GM19351 (cell line): ENCODE results near the gene MFAP5.
"Not testable (repeated sequence)": the region's sequence is repeated elsewhere in the genome, so short reads cannot be mapped to it uniquely, and the experiment has no call there.

Source experiments
- ATAC-seq: cut with Tn5 transposase; IDR thresholded peaks from one replicate; pipeline ENCODE4 v1.9.1; 2021; ENCODE audit warnings: mild to moderate bottlenecking, moderate library complexity; ENCODE audit not compliant: unreplicated experiment

Gene MFAP5

GRCh38 chr12:8635342-8636006, 27.2 kb downstream of the MFAP5 start:
- not testable (repeated sequence) for ATAC-seq

DNA sequence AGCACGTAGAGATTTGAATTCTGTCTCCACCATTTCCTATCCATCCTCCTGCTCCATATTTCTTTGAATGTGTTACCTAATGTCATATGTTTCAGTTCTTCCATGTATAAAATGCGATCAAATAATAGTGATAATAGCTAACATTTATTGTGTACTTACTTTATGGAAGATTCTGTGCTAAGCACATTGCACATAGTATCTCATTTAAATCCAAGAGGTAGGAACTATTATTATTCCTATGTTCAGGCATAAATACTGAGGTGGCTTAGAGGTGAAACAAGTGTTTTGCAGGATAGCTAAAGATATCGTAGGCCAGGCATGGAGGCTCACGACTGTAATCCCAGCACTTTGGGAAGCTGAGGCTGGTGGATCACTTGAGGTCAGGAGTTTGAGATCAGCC, 32.5 kb downstream of the MFAP5 start:
- no peak for ATAC-seq

GRCh38 chr12:8629486-8630033, 33.1 kb downstream of the MFAP5 start:
- peak; percentile 93 for ATAC-seq

GRCh38 chr12:8628731-8629130, 33.9 kb downstream of the MFAP5 start:
- ATAC-seq = no peak

GRCh38 chr12:8624750-8625149, 37.9 kb downstream of the MFAP5 start:
- ATAC-seq = not testable (repeated sequence)

GRCh38 chr12:8622646-8623045, 40.0 kb downstream of the MFAP5 start:
- no peak for ATAC-seq

DNA sequence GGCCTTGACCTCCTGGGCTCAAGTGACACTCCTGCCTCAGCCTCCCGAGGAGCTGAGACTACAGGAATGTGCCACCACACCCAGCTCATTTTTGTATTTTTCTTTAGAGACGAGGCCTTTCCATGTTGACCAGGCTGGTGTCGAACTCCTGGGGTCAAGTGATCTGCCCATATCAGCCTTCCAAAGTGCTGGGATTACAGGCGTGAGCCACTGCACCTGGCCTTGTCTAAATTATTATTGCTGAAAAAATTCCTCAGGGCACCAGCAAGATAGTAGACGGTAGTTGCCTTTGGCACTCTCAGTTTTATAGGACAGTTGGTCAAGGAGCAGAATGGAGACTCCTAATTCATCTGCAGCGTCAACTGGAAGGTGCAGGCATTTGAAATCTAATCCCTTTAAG, 47.4 kb downstream of the MFAP5 start:
- no peak for ATAC-seq

DNA sequence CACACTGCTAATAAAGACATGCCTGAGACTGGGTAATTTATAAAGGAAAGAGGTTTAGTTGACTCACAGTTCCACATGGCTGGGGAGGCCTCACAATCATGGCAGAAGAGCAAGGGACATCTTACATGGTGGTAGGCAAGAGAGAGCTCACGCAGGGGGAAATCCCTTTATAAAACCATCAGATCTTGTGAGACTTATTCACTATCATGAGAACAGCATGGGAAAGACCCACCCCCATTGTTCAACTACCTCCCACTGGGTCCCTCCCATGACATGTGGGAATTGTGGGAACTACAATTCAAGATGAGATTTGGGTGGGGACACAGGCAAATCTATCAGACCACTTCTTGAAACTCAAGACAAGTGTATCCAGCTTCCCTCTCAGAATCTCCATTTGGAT, 48.7 kb downstream of the MFAP5 start:
- not testable (repeated sequence) for ATAC-seq

GRCh38 chr12:8612629-8613028, 50.0 kb downstream of the MFAP5 start, which contains the start of gene AICDA:
Gene AICDA (minus strand): TSS chr12:8612859. CDS start chr12:8612767, 92 bp downstream.
- peak; percentile 41 for ATAC-seq

GRCh38 chr12:8609061-8609570, 53.5 kb downstream of the MFAP5 start:
- no peak for ATAC-seq

- ATAC-seq = no peak
Measured at GRCh38 chr12:8606890-8607289, 55.7 kb downstream of the MFAP5 start.

DNA sequence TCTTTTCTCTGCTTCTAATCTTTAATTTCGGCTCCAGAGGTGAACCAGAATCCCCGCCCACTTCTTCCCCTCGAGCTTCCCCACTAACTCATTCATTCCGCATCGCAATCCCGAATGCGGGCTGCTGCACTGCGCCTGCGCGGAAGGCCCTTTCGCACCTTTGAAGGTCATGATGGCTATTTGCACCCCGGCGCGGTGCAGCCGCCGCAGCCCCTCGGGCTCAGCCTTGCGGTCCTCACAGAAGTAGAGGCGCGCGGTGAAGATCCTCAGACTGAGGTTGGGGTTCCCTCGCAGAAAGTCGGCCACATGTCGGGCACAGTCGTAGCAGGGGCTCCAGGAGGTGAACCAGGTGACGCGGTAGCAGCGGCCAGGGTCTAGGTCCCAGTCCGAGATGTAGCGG, 57.6 kb downstream of the MFAP5 start:
- no peak for ATAC-seq

DNA sequence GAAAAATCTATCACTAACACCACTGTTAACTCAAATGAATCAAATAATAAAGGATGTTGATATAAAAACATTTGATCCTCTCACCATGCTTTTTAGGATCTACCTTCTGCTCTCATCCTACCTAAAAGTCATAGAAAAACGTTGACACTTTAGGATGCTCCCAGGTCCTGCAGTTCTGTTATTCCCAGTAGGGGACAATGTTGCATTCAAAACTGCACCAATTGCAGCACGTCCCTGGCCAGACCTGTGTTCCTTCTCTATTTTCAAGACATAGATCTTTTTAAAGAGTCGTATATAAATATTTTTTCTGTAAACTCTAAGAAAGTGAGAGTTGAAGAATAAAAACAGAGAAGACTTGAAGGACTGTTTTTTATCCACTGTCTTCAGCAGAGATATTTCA, 58.8 kb downstream of the MFAP5 start:
- ATAC-seq = no peak

DNA sequence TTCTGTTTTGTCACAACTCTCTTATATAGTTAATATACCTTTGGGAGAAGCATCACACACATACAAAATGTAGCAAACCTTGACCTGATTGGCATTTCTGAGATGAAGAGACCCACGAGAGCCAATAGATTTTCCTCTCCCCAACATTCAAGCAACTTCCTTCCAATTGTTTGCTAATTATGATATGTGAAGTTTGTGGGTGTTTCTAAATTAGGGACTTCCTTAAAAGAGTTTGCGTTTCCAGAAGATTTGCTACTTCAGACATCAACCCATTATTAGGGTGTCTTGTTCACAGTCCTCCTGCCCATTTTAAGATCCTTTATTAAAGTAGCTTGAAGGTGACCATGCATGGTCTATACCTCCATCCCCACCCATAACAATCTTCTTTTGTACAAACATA, 59.3 kb downstream of the MFAP5 start:
- no peak for ATAC-seq

- no peak for ATAC-seq
Measured at GRCh38 chr12:8596561-8596960, 66.1 kb downstream of the MFAP5 start.
